Memory B cell (primary cell): ENCODE results near the gene UBE3A.

Experiments used
- ATAC-seq: fragments of 150-1000 bp; cut with Tn5 transposase; 2 replicates; pipeline ENCODE4 v1.10.0; 2021; ENCODE audit warnings: low read depth, mild to moderate bottlenecking, moderate library complexity
- DNase-seq, 2 donors: peaks; one replicate each; pipeline ENCODE4 v3.0.0; 2022; ENCODE audit warnings: low spot score in 2 of 2
- H3K27ac Mint-ChIP-seq: one replicate; pipeline ENCODE4 v1.8.0; 2022; ENCODE audit warnings: mild to moderate bottlenecking, moderate library complexity, mixed read lengths
- H3K27me3 Mint-ChIP-seq: one replicate; pipeline ENCODE4 v1.8.0; 2022; ENCODE audit warnings: mixed read lengths
- H3K36me3 Mint-ChIP-seq: one replicate; pipeline ENCODE4 v1.8.0; 2022; ENCODE audit warnings: mild to moderate bottlenecking, mixed read lengths
- H3K4me1 Mint-ChIP-seq: one replicate; pipeline ENCODE4 v1.8.0; 2022; ENCODE audit warnings: mixed read lengths
- H3K4me3 Mint-ChIP-seq: one replicate; pipeline ENCODE4 v1.8.0; 2022; ENCODE audit warnings: mild to moderate bottlenecking, moderate library complexity, mixed read lengths
- H3K9me3 Mint-ChIP-seq: one replicate; pipeline ENCODE4 v1.8.0; 2022; ENCODE audit warnings: mixed read lengths

UBE3A gene

DNA sequence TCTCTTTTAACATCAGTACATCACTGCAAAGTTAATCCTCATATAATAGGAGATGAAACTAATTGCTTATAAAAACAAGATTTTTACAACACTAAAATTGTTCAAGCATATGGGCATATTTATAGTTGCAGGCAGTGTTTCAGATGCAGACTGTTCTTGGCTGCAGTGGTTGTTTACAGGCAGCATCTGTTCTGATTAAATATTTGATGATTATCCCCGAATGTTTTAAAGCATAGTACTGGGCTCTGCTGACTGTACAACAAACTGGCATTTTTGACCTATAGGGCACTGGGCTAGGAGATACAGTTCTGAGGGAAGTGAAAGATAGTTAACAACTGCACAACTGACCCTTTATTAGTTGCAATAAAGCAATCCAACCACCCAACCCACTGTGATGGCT is 113.6 kb downstream of the UBE3A start:
- Mint-ChIP-seq H3K36me3 (peaks cover 30% of the 10 kb centered on the region), H3K27ac (no peak overlapping the region), H3K27me3 (no peaks in the 10 kb centered on the region), H3K4me3 (no peak overlapping the region), H3K4me1 (peaks cover 10% of the 10 kb centered on the region), H3K9me3 (peaks cover 12% of the 10 kb centered on the region)
- DNase-seq (no peak), ATAC-seq (no peak)

DNA sequence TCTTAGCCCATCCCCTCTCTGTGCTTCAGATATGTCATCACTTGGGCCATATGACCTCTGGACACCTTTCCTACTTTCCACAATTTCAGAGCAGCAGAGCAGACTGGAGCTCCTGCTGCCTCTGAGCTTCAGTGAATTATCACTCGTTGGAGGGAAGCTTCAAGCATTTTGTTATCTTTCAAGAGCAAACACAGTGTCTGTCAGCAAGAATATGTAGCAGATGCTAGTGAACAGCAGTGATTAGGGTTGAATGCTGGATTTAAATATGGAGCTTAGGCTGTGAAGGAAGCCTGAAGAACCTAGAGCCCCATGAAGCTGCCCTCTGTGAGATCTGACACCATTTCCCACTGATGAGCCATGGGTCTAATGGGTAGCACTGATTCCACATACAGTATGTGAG is 115.4 kb downstream of the UBE3A start:
- ATAC-seq (no peak), DNase-seq (no peak)
- H3K36me3 Mint-ChIP-seq: peaks cover 30% of the 10 kb centered on the region
- H3K4me3 Mint-ChIP-seq: no peak overlapping the region
- H3K4me1 Mint-ChIP-seq: peaks cover 5% of the 10 kb centered on the region
- no peaks in the 10 kb centered on the region for H3K27me3 Mint-ChIP-seq
- H3K9me3 Mint-ChIP-seq: peaks cover 17% of the 10 kb centered on the region
- no peak overlapping the region for H3K27ac Mint-ChIP-seq

DNA sequence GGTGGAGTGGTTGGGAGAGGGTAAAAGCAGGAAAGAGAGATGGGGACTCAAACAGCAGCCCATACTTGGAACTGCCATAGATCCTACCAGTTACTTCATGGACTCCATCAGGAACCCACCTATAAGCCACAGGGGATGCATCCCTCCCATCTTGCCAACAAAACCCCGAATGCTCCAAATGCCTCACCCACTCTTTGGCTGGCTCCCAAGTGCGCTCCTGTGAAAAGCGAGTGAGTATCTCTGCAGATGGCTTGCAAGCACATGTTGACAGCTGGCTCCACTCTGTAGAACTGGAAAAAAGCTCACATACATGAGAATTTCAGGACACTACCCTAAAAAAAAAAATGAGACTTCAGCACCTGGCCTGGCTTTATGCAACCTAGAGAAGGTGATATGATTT is 151.0 kb downstream of the UBE3A start:
- Mint-ChIP-seq H3K36me3 (no peaks in the 10 kb centered on the region), H3K27ac (no peak overlapping the region), H3K27me3 (no peaks in the 10 kb centered on the region), H3K4me1 (no peaks in the 10 kb centered on the region), H3K9me3 (peaks cover 16% of the 10 kb centered on the region), H3K4me3 (no peak overlapping the region)
- ATAC-seq (no peak), DNase-seq (no peak)
